Activated CD4-positive, alpha-beta T cell treated with anti-CD3 and anti-CD28 coated beads, Interleukin-2, amount 50 U/mL, for 48 hours (primary cell): ENCODE data around the gene PDZD2.

ENCODE experiments used
- DNase-seq, 2 experiments: peaks; one replicate each; pipeline ENCODE4 v3.0.0-alpha.2; 2020

PDZD2 gene

DNA sequence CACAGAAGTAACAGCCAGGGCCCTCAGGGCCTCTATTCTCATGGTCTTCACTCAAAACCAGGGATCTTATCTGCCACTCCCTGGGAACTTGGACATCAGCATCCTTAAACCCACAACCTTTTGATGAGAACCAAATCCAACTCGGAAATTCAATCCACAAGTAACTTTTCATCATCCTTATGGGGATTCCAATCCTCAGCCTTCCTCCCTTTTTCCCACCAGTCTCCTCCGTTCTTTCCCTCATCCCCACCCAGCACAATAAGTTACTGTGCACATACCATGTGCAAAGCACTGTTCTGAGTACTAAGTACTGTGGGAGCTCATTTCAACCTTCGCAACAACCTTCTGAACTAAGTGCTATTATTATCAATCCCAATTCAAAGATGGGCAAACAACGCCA lies 518.1 kb downstream of the PDZD2 start:
- no peak for DNase-seq

DNA sequence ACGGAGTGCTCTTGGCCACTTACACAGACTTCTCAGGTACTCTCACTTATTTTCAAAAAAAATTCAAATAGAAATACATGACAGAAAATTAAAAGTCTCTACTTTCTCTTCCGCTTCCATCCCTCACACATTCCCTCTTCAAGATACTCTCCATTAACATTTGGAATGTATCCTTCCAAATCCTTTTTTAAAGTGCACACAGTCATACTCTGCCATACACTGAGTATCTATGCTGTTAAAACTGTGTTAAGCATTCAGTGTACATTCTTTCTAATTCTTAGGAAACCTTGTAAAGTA lies 519.7 kb downstream of the PDZD2 start:
- no peak for DNase-seq

DNA sequence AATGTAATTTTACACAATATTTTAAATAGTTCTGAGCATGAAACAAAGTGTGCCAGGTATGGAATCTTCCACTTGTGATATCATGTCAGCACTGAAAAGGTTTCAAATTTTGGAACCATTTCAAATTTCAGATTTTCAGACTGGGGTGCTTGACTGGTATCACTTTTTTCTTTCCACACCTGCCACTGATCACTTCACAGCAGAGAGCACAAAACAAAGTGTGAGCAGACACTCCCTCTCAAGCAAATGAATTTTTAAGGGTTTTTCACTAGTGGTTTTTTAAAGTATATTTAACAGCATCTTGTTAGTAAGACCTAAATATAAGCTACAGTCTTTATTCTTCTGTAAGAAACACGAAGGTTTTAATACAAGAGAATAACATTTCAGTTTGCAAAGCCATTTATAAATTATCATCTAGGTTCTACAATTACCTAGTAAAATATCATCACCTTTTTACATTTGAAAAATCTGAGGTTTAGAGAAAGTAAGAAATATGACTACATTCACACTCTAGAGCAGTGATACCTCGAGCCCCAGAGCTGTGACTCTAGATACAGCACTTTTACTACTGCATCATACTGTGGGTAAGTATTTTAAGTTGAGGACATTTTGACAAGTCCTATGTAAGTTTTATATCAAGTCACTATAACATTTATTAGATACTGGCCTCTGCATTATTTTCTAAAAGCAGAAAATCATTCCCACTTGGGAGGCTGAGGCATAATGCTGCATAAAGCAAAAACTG lies 520.6 kb downstream of the PDZD2 start:
- DNase-seq, result no peak

DNA sequence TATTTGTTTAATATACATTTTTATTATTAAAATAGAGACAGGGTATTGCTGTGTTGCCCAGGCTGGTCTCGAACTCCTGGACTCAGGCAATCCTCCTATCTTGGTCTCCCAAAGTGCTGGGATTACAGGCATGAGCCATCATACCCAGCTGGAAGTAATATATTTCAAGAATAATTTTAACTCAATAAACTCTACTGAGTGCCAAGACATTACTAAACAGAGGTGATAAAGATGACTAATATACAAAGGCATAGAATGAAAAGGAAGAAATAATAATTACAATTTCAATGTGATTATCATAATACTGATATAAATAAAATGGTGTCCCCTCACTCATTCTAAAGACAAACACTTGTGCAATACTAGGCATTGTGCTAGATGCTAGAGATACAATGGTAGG lies 521.3 kb downstream of the PDZD2 start:
- no peak for DNase-seq
